HL-60 (cell line): ENCODE results near the gene STAMBP.

Experiments used
- DNase-seq, 2 experiments: peaks; one replicate each; pipeline ENCODE4 v3.0.0-alpha.2; 2010 to 2020; ENCODE audit warnings: low read depth in 1 of 2, low spot score in 1 of 2
- H3K27ac ChIP-seq: fragments of 250-450 bp; sonication (Bioruptor Pico); replicated peaks from 2 replicates; pipeline ENCODE4 v1.5.1; 2020; ENCODE audit warnings: mild to moderate bottlenecking, moderate library complexity
- H3K27me3 ChIP-seq: fragments of 250-450 bp; sonication (Bioruptor Pico); 2 replicates; pipeline ENCODE4 v1.5.1; 2021; ENCODE audit warnings: mild to moderate bottlenecking, moderate library complexity; ENCODE audit not compliant: insufficient read depth, poor library complexity, severe bottlenecking
- H3K4me3 ChIP-seq: replicated peaks from 2 replicates; pipeline ENCODE4 v1.5.1; 2011; ENCODE audit warnings: mild to moderate bottlenecking, control low read depth, low read length; ENCODE audit not compliant: insufficient read depth
- CTCF ChIP-seq: IDR thresholded peaks from one replicate; pipeline ENCODE4 v1.5.1; 2011; ENCODE audit warnings: low read length, control low read depth, inconsistent platforms; ENCODE audit not compliant: insufficient read depth
- GABPA ChIP-seq: IDR thresholded peaks from 2 replicates; pipeline ENCODE4 v1.6.1; 2012; ENCODE audit warnings: low read depth
- POLR2AphosphoS5 ChIP-seq: IDR thresholded peaks from 2 replicates; pipeline ENCODE4 v1.6.1; 2012; ENCODE audit warnings: low read depth
- REST ChIP-seq: IDR thresholded peaks from 2 replicates; pipeline ENCODE4 v1.6.1; 2012; ENCODE audit warnings: low read depth; ENCODE audit not compliant: insufficient replicate concordance
- SPI1 ChIP-seq: IDR thresholded peaks from 2 replicates; pipeline ENCODE4 v1.6.1; 2012; ENCODE audit warnings: low read depth, mild to moderate bottlenecking, borderline replicate concordance

Gene STAMBP

GRCh38 chr2:73862987-73863386 lies 34.2 kb downstream of the STAMBP start:
- H3K27me3 ChIP-seq = no peaks in the 10 kb centered on the region
- TF ChIP-seq GABPA (no peak), CTCF (no peak), REST (no peak), POLR2AphosphoS5 (no peak), SPI1 (no peak)
- no peak overlapping the region for H3K4me3 ChIP-seq
- H3K27ac ChIP-seq = no peak overlapping the region
- DNase-seq = no peak

- no peak for TF ChIP-seq POLR2AphosphoS5
- no peak for TF ChIP-seq CTCF
- no peak for TF ChIP-seq SPI1
- no peak for TF ChIP-seq REST
- TF ChIP-seq GABPA = no peak
- H3K4me3 ChIP-seq = no peak overlapping the region
- no peak for DNase-seq
- no peaks in the 10 kb centered on the region for H3K27me3 ChIP-seq
- H3K27ac ChIP-seq = no peak overlapping the region
Observed at GRCh38 chr2:73868204-73868978, 39.6 kb downstream of the STAMBP start.

DNA sequence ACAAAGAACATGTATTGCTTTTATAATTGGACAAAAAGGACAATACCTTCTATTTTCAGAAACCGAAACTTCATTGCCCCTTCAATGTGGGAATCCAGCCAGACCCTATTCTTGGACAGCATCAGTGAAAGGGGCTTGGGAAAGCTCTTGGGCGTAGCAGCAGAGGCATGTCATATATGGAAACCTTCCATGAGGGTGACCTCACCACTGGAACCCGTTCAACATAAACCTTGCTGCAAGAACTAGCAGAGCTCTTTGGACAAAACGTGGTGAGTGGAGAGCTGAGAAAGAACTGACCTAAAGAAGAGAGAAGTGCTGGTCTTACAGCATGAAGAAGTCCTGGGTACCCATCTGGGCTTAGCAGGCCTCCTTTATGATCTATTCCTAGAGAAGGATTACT lies 41.3 kb downstream of the STAMBP start:
- Histone ChIP-seq H3K4me3 (no peak overlapping the region), H3K27me3 (no peaks in the 10 kb centered on the region), H3K27ac (no peak overlapping the region)
- TF ChIP-seq REST (no peak), POLR2AphosphoS5 (no peak), CTCF (no peak), GABPA (no peak), SPI1 (no peak)
- no peak for DNase-seq
